GM19351 (cell line): Measurements from ENCODE around the gene NUP58.
A peak's percentile ranks its signal among the peaks of the same experiment; 100 is the strongest.

Experiments used
- ATAC-seq: cut with Tn5 transposase; IDR thresholded peaks from one replicate; pipeline ENCODE4 v1.9.1; 2021; ENCODE audit warnings: mild to moderate bottlenecking, moderate library complexity; ENCODE audit not compliant: unreplicated experiment

The NUP58 gene

GRCh38 chr13:25301347-25302113 is at the start of gene NUP58:
TSS of gene NUP58 (plus strand) at chr13:25301625. CDS start at chr13:25301774, 149 bp downstream.
- ATAC-seq = peak; percentile 99

GRCh38 chr13:25252225-25252624 is 49.2 kb upstream of the NUP58 start:
- no peak for ATAC-seq

GRCh38 chr13:25252752-25253151 is 48.7 kb upstream of the NUP58 start:
- ATAC-seq = no peak

- ATAC-seq = no peak
These were observed 47.7 kb upstream of the NUP58 start for GRCh38 chr13:25253702-25254101.

GRCh38 chr13:25262261-25262660 is 39.2 kb upstream of the NUP58 start:
- ATAC-seq = no peak

GRCh38 chr13:25266706-25267105 is 34.7 kb upstream of the NUP58 start:
- ATAC-seq = no peak

GRCh38 chr13:25267715-25268114 is 33.7 kb upstream of the NUP58 start:
- ATAC-seq = no peak

GRCh38 chr13:25268561-25268960 is 32.9 kb upstream of the NUP58 start:
- no peak for ATAC-seq

GRCh38 chr13:25276748-25277147 is 24.7 kb upstream of the NUP58 start:
- no peak for ATAC-seq

- no peak for ATAC-seq
These were observed 21.0 kb upstream of the NUP58 start for GRCh38 chr13:25280396-25280795.

GRCh38 chr13:25281193-25281934 is 20.1 kb upstream of the NUP58 start:
- ATAC-seq = peak; percentile 71

GRCh38 chr13:25281935-25282332 is 19.5 kb upstream of the NUP58 start:
- peak; percentile 33 for ATAC-seq

GRCh38 chr13:25286308-25286968 is 15.0 kb upstream of the NUP58 start:
- peak; percentile 36 for ATAC-seq

- ATAC-seq = peak; percentile 90
These were observed 14.2 kb upstream of the NUP58 start, which contains the start of gene MTMR6 for GRCh38 chr13:25286969-25287961. TSS of gene MTMR6 (minus strand) at chr13:25287488. CDS start at chr13:25287247, 241 bp downstream.

- no peak for ATAC-seq
These were observed 12.5 kb upstream of the NUP58 start for GRCh38 chr13:25288966-25289365.

- no peak for ATAC-seq
These were observed 9.7 kb upstream of the NUP58 start for GRCh38 chr13:25291691-25292090.

- no peak for ATAC-seq
These were observed 9.1 kb upstream of the NUP58 start for GRCh38 chr13:25292301-25292700.

- no peak for ATAC-seq
These were observed 6.2 kb upstream of the NUP58 start for GRCh38 chr13:25295228-25295627.

GRCh38 chr13:25295701-25296100 is 5.7 kb upstream of the NUP58 start:
- no peak for ATAC-seq

GRCh38 chr13:25300861-25301346 is 521 bp upstream of the NUP58 start:
- ATAC-seq = peak; percentile 11
